Testis (tissue), 3 donors: ENCODE results near the gene PYHIN1. TPM values are rescaled to one million over a fixed set of nuclear protein-coding genes. Genes with fewer than 3 reads are reported as not detected.

Experiments used
- DNase-seq: peaks from one replicate; pipeline ENCODE4 v3.0.0-alpha.2; 2019
- H3K27ac ChIP-seq, 2 donors: fragments of 200-600 bp; sonication (generic); one replicate each; pipeline ENCODE4 v1.5.1; 2019
- H3K27me3 ChIP-seq: fragments of 200-600 bp; sonication (generic); one replicate; pipeline ENCODE4 v1.5.1; 2019
- H3K36me3 ChIP-seq: fragments of 200-600 bp; sonication (generic); one replicate; pipeline ENCODE4 v1.5.1; 2017; ENCODE audit warnings: low read depth; ENCODE audit errors: missing control alignments
- H3K4me1 ChIP-seq: fragments of 200-600 bp; sonication (generic); one replicate; pipeline ENCODE4 v1.5.1; 2019
- H3K4me3 ChIP-seq, 2 donors: fragments of 200-600 bp; sonication (generic); one replicate each; pipeline ENCODE4 v1.5.1; 2017 to 2019
- H3K9me3 ChIP-seq: fragments of 200-600 bp; sonication (generic); one replicate; pipeline ENCODE4 v1.5.1; 2017
- CTCF ChIP-seq, 3 experiments: fragments of 450-650 bp in 2 of 3; fragments of 200-600 bp in 1 of 3; sonication (generic) in 1 of 3; IDR thresholded peaks; one replicate each; pipeline ENCODE4 v1.5.1; 2016 to 2019; ENCODE audit warnings: antibody characterized with exemption in 3 of 3, mild to moderate bottlenecking in 2 of 3, moderate library complexity in 1 of 3
- POLR2A ChIP-seq: fragments of 450-650 bp; IDR thresholded peaks from one replicate; pipeline ENCODE4 v1.6.1; 2017; ENCODE audit warnings: antibody characterized with exemption, mild to moderate bottlenecking, moderate library complexity
- whole genome bisulfite sequencing, 2 donors: methylation state at CpG; one replicate each; pipeline ENCODE4 v1.1.5; 2018; 5-methylcytosine and 5-hydroxymethylcytosine counted together
- intact Hi-C: fragments of 100-400 bp; cut with DNase I; formaldehyde crosslinking; loops from one replicate; pipeline ENCODE4 v1.15.1; 2023; ENCODE audit warnings: low total_unique reads
- polyA plus RNA-seq: library from polyadenylated mRNA; stranded (reverse); fragments of 350-450 nt; fragmentation: Illumina TruSeq; extraction: RNeasy Lipid Tissue Mini Kit (QIAGEN cat#74804); gene quantifications from one replicate; pipeline ENCODE4 v1.2.3, GENCODE V29; 2014; ENCODE audit warnings: low read depth, low replicate concordance; ENCODE audit not compliant: insufficient read depth
- total RNA-seq, 2 donors: library from RNA; depleted of rRNA; stranded (reverse); fragments of >200 nt; gene quantifications; one replicate each; pipeline ENCODE4 v1.2.3, GENCODE V29; 2016

Gene PYHIN1
- total and polyA plus RNA-seq, 3 donors from 2014 or later, result 0.56 to 1.2 (median 0.58) TPM

GRCh38 chr1:158969855-158970254 is 38.5 kb downstream of the PYHIN1 start:
- Histone ChIP-seq H3K4me1 (no peaks in the 10 kb centered on the region), H3K9me3 (no peaks in the 10 kb centered on the region), H3K36me3 (no peaks in the 10 kb centered on the region), H3K4me3 (no peak overlapping the region), H3K27ac (no peak overlapping the region), H3K27me3 (no peaks in the 10 kb centered on the region)
- TF ChIP-seq CTCF (IDR thresholded peaks at IDR 0.05) (no peak), POLR2A (no peak)
- WGBS, 2 donors, result 92 to 94% methylated on average over 1 of the region's 1 CpG
- DNase-seq, result no peak
- intact Hi-C loops, result no loop called here

GRCh38 chr1:158972841-158973240 is 41.5 kb downstream of the PYHIN1 start:
- DNase-seq, result peak; percentile 51
- Histone ChIP-seq H3K27ac (no peak overlapping the region), H3K4me3 (no peak overlapping the region), H3K36me3 (no peaks in the 10 kb centered on the region), H3K4me1 (no peaks in the 10 kb centered on the region), H3K27me3 (no peaks in the 10 kb centered on the region), H3K9me3 (no peaks in the 10 kb centered on the region)
- intact Hi-C loops, result no loop called here
- TF ChIP-seq CTCF (IDR thresholded peaks at IDR 0.05), result no peak
- no peak for TF ChIP-seq POLR2A

GRCh38 chr1:158976219-158976618 is 44.9 kb downstream of the PYHIN1 start:
- no peaks in the 10 kb centered on the region for H3K9me3 ChIP-seq
- 31 to 42% methylated on average over 4 of the region's 4 CpGs for WGBS, 2 donors
- H3K27me3 ChIP-seq, result no peaks in the 10 kb centered on the region
- no peak overlapping the region for H3K27ac ChIP-seq
- DNase-seq, result no peak
- no peaks in the 10 kb centered on the region for H3K4me1 ChIP-seq
- TF ChIP-seq POLR2A, result no peak
- intact Hi-C loops, result no loop called here
- H3K36me3 ChIP-seq, result no peaks in the 10 kb centered on the region
- H3K4me3 ChIP-seq, result no peak overlapping the region

- H3K27ac ChIP-seq, result no peak overlapping the region
- no peak for TF ChIP-seq CTCF (IDR thresholded peaks at IDR 0.05)
- TF ChIP-seq POLR2A, result no peak
- H3K9me3 ChIP-seq, result no peaks in the 10 kb centered on the region
- H3K27me3 ChIP-seq, result no peaks in the 10 kb centered on the region
- DNase-seq, result no peak
- H3K4me1 ChIP-seq, result no peaks in the 10 kb centered on the region
- WGBS, 2 donors, result 45 to 50% methylated on average over 2 of the region's 2 CpGs
- no peak overlapping the region for H3K4me3 ChIP-seq
- no peaks in the 10 kb centered on the region for H3K36me3 ChIP-seq
- intact Hi-C loops, result no loop called here
Observed at GRCh38 chr1:158978730-158979129, 47.4 kb downstream of the PYHIN1 start.

- H3K4me1 ChIP-seq, result no peaks in the 10 kb centered on the region
- intact Hi-C loops, result no loop called here
- WGBS, 2 donors, result 92% methylated on average over 1 of the region's 1 CpG
- no peaks in the 10 kb centered on the region for H3K9me3 ChIP-seq
- DNase-seq, result no peak
- H3K4me3 ChIP-seq, result no peak overlapping the region
- TF ChIP-seq CTCF (IDR thresholded peaks at IDR 0.05), result no peak
- TF ChIP-seq POLR2A, result no peak
- H3K36me3 ChIP-seq, result no peaks in the 10 kb centered on the region
- no peaks in the 10 kb centered on the region for H3K27me3 ChIP-seq
- H3K27ac ChIP-seq, result no peak overlapping the region
Observed at GRCh38 chr1:158979229-158979628, 47.9 kb downstream of the PYHIN1 start.
